Fibroblast of villous mesenchyme (primary cell): ENCODE results near the gene ANKS1B. TPM values are rescaled to one million over a fixed set of nuclear protein-coding genes. Genes with fewer than 3 reads are reported as not detected.
"Not testable (repeated sequence)": the region's sequence is repeated elsewhere in the genome, so short reads cannot be mapped to it uniquely, and the experiment has no call there.

ENCODE experiments used
- DNase-seq: peaks from one replicate; pipeline ENCODE4 v3.0.0-alpha.2; 2010; ENCODE audit warnings: low read depth
- H3K4me3 ChIP-seq: 2 replicates; pipeline ENCODE4 v1.5.1; 2011; ENCODE audit warnings: low read depth, mild to moderate bottlenecking, low read length
- total RNA-seq: library from RNA; depleted of rRNA; stranded (reverse); fragments of >200 nt; gene quantifications from 2 replicates; pipeline ENCODE4 v1.2.3, GENCODE V29; 2012
- TF ChIP-seq, protein P1 (sequence below): IDR thresholded peaks from 2 replicates; pipeline ENCODE4 v1.5.1; 2012; ENCODE audit warnings: low read depth, mild to moderate bottlenecking, low read length; ENCODE audit not compliant: insufficient read depth

The ANKS1B gene
- total RNA-seq, 1 donor: 0.86 TPM

DNA sequence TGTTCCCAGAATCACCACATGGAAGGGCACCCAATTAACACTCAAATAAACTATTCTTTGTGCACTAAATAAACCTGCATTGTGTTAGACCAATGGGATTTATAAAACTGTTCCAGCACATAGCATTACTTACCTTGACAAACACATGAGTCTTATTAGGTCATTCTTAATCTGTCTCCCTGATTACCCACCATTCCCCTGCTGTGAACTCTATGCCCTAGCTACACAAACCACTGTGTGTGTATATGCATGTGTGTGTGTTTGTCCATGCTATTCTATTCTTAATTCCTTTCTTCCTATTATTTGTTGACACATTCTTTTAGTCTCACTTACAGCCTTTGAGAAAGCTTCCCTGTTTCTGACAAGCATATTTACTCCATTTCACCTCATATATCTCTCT, 640.8 kb downstream of the ANKS1B start:
- no peak for DNase-seq
- H3K4me3 ChIP-seq: no peak overlapping the region
- TF ChIP-seq, protein P1, sequence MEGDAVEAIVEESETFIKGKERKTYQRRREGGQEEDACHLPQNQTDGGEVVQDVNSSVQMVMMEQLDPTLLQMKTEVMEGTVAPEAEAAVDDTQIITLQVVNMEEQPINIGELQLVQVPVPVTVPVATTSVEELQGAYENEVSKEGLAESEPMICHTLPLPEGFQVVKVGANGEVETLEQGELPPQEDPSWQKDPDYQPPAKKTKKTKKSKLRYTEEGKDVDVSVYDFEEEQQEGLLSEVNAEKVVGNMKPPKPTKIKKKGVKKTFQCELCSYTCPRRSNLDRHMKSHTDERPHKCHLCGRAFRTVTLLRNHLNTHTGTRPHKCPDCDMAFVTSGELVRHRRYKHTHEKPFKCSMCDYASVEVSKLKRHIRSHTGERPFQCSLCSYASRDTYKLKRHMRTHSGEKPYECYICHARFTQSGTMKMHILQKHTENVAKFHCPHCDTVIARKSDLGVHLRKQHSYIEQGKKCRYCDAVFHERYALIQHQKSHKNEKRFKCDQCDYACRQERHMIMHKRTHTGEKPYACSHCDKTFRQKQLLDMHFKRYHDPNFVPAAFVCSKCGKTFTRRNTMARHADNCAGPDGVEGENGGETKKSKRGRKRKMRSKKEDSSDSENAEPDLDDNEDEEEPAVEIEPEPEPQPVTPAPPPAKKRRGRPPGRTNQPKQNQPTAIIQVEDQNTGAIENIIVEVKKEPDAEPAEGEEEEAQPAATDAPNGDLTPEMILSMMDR: no peak

DNA sequence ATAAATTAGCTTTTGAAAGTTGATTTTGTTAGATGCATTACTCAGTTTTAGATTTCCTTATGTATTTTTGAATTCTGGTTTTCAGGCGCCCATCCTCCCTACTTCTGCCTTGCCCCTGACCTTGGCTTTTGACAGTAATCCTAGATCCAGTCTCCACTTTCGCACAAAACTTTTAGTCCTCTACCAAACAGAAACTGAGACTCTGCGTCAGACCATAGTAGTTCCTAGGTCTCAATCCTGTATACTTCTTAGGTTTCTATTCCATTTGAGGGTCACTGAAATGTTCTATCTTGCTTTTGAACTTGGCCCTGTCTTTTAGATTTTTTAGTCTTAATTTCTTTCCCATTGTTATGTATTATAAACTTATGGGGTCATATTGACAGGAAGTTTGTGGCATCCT, 645.1 kb downstream of the ANKS1B start:
- no peak for DNase-seq
- TF ChIP-seq, protein P1: no peak

DNA sequence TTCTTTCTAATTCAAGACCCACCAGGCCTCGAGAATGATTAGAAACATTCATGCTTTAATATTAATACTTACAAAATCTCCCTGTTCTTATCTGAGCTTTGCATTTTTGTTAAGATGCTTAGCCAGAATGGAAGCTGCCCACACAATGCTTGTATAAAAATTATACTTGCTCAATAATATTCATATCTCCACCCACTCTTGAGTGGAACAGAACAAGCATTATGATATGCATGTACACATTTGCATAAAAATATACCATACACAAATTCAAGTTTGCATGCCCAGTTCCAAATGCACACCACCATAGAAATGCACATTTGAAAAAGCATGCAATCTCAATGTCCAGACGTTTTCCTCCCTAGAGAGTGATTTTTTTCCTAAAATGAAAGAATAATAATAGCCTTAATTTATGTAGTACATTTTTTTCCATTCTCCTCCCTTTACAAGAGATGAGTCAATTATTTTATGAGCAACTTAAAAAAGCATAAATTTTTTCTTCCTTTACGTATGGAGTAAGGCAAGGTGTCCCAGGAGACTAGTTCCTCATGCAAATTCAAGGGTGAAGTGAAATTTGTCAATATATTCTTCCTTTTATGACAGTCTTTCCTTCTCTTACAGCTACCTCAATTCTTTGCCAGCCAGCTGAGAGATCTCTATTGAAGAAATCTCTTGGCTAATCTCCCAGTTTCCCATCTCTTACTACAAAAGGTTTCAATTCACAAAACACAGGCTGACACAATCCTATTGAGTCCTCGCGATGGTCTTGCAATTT, 650.3 kb downstream of the ANKS1B start:
- no peak overlapping the region for H3K4me3 ChIP-seq
- TF ChIP-seq, protein P1: no peak
- no peak for DNase-seq

More for the DNA sequence above, 645.1 kb downstream of the ANKS1B start:
- no peak overlapping the region for H3K4me3 ChIP-seq

DNA sequence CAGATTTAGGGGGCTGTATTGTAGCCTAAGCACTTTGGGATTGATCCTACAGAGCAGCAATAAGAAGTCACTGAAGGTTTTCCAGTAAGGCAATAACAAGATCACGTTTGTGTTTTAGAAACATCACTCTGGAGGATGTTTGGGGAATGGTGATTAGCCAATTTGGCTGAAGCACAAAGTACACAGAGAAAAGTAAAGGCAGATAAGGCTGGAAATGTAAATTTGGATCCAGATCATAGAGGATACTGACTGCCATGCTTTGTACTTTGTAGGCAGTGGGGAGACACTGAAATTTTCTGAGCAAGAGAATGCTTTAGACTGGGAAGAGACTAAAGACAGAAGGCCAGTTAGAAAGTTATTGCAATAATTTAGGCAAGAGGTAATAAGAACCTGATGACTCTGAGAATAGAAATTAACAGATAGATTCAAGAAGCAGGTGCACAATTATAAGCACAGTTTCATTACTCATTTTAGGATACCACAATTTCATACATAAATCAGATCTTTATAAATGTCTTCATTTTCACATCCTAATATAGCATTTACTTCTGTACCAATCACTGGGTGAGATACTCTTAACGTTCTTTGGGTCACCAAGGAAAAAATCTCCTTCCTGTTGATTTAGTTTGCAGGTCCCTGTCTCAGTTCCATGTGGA, 651.7 kb downstream of the ANKS1B start:
- no peak overlapping the region for H3K4me3 ChIP-seq
- no peak for DNase-seq
- TF ChIP-seq, protein P1: no peak

DNA sequence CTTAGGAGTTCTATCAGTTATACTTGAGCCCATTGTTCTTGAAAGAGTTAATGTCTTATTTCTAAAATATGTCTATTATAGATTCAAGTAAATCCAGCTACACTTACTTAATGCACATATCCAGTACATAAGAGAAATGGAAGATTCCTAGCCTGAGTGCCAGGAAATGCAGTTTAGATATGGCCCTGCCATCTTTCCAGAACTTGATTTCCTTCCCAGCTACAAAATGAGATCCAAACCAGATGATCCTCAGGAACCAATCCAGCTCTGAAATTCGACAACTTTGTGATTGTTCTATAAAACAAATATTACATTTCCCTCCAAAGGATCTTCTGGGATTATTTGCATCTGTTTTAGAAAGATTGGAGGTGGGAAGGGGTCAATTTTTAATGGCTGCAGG, 654.5 kb downstream of the ANKS1B start:
- H3K4me3 ChIP-seq: no peak overlapping the region
- DNase-seq: no peak
- TF ChIP-seq, protein P1: no peak

DNA sequence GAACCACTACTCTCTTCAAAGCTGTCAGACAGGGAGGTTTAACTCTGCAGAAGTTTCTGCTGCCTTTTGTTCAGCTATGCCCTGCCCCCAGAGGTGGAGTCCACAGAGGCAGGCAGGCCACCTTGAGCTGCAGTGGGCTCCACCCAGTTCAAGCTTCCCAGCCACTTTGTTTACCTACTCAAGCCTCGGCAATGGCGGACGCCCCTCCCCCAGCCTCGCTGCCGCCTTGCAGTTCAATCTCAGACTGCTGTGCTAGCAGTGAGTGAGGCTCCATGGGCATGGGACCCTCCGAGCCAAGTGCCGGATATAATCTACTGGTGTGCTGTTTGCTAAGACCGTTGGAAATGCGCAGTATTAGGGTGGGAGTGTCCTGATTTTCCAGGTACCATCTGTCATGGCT, 663.5 kb downstream of the ANKS1B start:
- H3K4me3 ChIP-seq, DNase-seq: not testable (repeated sequence)

DNA sequence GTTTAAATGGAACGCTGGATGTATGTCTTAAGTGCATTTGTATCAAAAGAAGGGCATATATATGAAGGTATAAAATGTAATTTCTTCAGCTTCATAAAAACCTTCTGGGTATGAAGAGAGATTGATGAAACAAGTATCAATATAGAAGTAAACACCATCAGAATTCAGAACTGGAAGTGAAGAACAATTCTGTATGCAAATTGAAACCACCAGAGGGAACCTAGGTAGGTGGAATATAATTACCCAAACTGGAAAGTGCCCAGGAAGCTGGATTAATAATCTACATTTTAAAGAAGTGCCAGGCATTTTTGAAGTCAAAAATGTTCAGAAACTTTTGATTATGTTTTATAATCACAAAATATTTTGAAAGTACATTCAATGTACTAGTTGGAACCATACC, 673.4 kb downstream of the ANKS1B start:
- DNase-seq: no peak
- no peak overlapping the region for H3K4me3 ChIP-seq
- TF ChIP-seq, protein P1: no peak
